ENCODE measurements around the gene DNAJC4.

GRCh38 chr11:64211181-64211872 lies 19.0 kb upstream of the DNAJC4 start:
- TF ChIP-seq CTCF (conservative IDR thresholded peaks at IDR 0.05) (no peak), EZH2 (IDR thresholded peaks at IDR 0.05; ENCODE audit: low read depth) (no peak)

Data from PC-9 (cell line).